ENCODE data around the gene MED25.
A peak's percentile ranks its signal among the peaks of the same experiment; 100 is the strongest.
"Not testable (repeated sequence)": the region's sequence is repeated elsewhere in the genome, so short reads cannot be mapped to it uniquely, and the experiment has no call there.

MED25 gene

GRCh38 chr19:49812452-49812996 lies 5.6 kb upstream of the MED25 start:
- no peak for TF ChIP-seq CTCF (IDR thresholded peaks at IDR 0.05; ENCODE audit: borderline replicate concordance, control extremely low read depth, extremely low read depth, insufficient read depth, missing control alignments)
- in situ Hi-C loops (cut with MboI; ENCODE audit: low sequenced_read_pairs, unreplicated experiment) = no loop called here
- DNase-seq (ENCODE audit: low spot score) = no peak

- peak; percentile 94 for DNase-seq (ENCODE audit: low spot score)
- no peak for TF ChIP-seq CTCF (IDR thresholded peaks at IDR 0.05; ENCODE audit: borderline replicate concordance, control extremely low read depth, extremely low read depth, insufficient read depth, missing control alignments)
- in situ Hi-C loops (cut with MboI; ENCODE audit: low sequenced_read_pairs, unreplicated experiment) = no loop called here
These were observed 4.9 kb upstream of the MED25 start, which contains the start of gene FUZ for GRCh38 chr19:49812997-49813861. TSS of gene FUZ (minus strand) at chr19:49813292. CDS start at chr19:49813106, 186 bp downstream.

GRCh38 chr19:49814010-49814409 lies 4.1 kb upstream of the MED25 start:
- no peak for TF ChIP-seq CTCF (IDR thresholded peaks at IDR 0.05; ENCODE audit: borderline replicate concordance, control extremely low read depth, extremely low read depth, insufficient read depth, missing control alignments)
- no peak for DNase-seq (ENCODE audit: low spot score)
- in situ Hi-C loops (cut with MboI; ENCODE audit: low sequenced_read_pairs, unreplicated experiment) = no loop called here

GRCh38 chr19:49816590-49816989 lies 1.5 kb upstream of the MED25 start:
- no peak for TF ChIP-seq CTCF (IDR thresholded peaks at IDR 0.05; ENCODE audit: borderline replicate concordance, control extremely low read depth, extremely low read depth, insufficient read depth, missing control alignments)
- DNase-seq (ENCODE audit: low spot score) = no peak
- in situ Hi-C loops (cut with MboI; ENCODE audit: low sequenced_read_pairs, unreplicated experiment) = no loop called here

GRCh38 chr19:49818649-49819370 lies 721 bp downstream of the MED25 start:
- no peak for DNase-seq (ENCODE audit: low spot score)
- TF ChIP-seq CTCF (IDR thresholded peaks at IDR 0.05; ENCODE audit: borderline replicate concordance, control extremely low read depth, extremely low read depth, insufficient read depth, missing control alignments) = no peak
- in situ Hi-C loops (cut with MboI; ENCODE audit: low sequenced_read_pairs, unreplicated experiment) = no loop called here

GRCh38 chr19:49819452-49820115 lies 1.5 kb downstream of the MED25 start:
- in situ Hi-C loops (cut with MboI; ENCODE audit: low sequenced_read_pairs, unreplicated experiment); DNase-seq (ENCODE audit: low spot score): not testable (repeated sequence)
